Measurements from ENCODE around the gene HES5.

HES5 gene

DNA sequence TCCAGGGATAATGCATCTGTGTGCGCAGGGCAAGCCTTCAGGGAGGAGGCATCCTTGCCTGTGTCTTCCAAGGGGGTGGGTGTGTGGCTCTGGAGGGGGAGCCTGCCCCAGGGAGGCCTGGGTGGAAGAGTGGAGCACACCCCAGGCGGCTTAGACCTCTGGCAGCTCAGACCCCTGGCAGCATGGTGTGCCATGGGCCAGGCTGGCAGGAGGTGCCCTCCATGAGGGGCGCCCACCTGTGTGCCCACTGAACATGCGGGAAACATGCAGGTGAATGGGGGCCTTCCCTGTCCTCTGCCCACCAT is 2.6 kb downstream of the HES5 start:
- no peak for DNase-seq (ENCODE audit: low read depth, low spot score)
- ChIA-PET POLR2A (interaction anchor here (0.6 kb wide), 1 partner anchor 112 kb away, joined by 3 read pairs; no protein-coding TSS in a partner anchor), CTCF (interaction anchor here (4.6 kb wide), 1 partner anchor 20 kb away, joined by 24 read pairs; no protein-coding TSS in a partner anchor)
- H3K4me3 ChIP-seq (ENCODE audit: low read depth, low read length): no peak overlapping the region
- TF ChIP-seq, protein P1, sequence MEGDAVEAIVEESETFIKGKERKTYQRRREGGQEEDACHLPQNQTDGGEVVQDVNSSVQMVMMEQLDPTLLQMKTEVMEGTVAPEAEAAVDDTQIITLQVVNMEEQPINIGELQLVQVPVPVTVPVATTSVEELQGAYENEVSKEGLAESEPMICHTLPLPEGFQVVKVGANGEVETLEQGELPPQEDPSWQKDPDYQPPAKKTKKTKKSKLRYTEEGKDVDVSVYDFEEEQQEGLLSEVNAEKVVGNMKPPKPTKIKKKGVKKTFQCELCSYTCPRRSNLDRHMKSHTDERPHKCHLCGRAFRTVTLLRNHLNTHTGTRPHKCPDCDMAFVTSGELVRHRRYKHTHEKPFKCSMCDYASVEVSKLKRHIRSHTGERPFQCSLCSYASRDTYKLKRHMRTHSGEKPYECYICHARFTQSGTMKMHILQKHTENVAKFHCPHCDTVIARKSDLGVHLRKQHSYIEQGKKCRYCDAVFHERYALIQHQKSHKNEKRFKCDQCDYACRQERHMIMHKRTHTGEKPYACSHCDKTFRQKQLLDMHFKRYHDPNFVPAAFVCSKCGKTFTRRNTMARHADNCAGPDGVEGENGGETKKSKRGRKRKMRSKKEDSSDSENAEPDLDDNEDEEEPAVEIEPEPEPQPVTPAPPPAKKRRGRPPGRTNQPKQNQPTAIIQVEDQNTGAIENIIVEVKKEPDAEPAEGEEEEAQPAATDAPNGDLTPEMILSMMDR (IDR thresholded peaks at IDR 0.05; ENCODE audit: insufficient read depth, low read length, missing control alignments): no peak

GRCh38 chr1:2526824-2527555 is 3.1 kb downstream of the HES5 start:
- ChIA-PET CTCF (interaction anchor here (1.0 to 4.6 kb wide), 4 partner anchors 8 to 83 kb away, joined by 3 to 24 read pairs (median 11); no protein-coding TSS in a partner anchor), POLR2A (interaction anchor here (0.6 to 1.6 kb wide), 5 partner anchors 8 to 112 kb away, joined by 3 to 8 read pairs (median 4); no protein-coding TSS in a partner anchor)
- no peak for DNase-seq (ENCODE audit: low read depth, low spot score)
- TF ChIP-seq, protein P1 (IDR thresholded peaks at IDR 0.05; ENCODE audit: insufficient read depth, low read length, missing control alignments): no peak
- H3K4me3 ChIP-seq (ENCODE audit: low read depth, low read length): peak overlapping the region; percentile 42

- CTCF ChIA-PET: interaction anchor here (1.0 to 4.6 kb wide), 4 partner anchors 8 to 82 kb away, joined by 3 to 24 read pairs (median 11); no protein-coding TSS in a partner anchor
- POLR2A ChIA-PET: interaction anchor here (0.6 to 1.6 kb wide), 7 partner anchors 9 to 113 kb away, joined by 3 to 8 read pairs (median 4); partner anchors contain the start of gene PEX10
- peak; percentile 59 for DNase-seq (ENCODE audit: low read depth, low spot score)
- TF ChIP-seq, protein P1 (IDR thresholded peaks at IDR 0.05; ENCODE audit: insufficient read depth, low read length, missing control alignments): peak; percentile 28
- peak within 1 kb of the TSS; percentile 91 for H3K4me3 ChIP-seq (ENCODE audit: low read depth, low read length)
Observed at GRCh38 chr1:2525920-2526823, 3.9 kb downstream of the HES5 start, which contains the start of gene PANK4. Gene PANK4 (minus strand): TSS chr1:2526596. CDS start chr1:2526587, 9 bp downstream.

GRCh38 chr1:2525572-2525919 is 4.5 kb downstream of the HES5 start:
- H3K4me3 ChIP-seq (ENCODE audit: low read depth, low read length): peak overlapping the region; percentile 91
- TF ChIP-seq, protein P1 (IDR thresholded peaks at IDR 0.05; ENCODE audit: insufficient read depth, low read length, missing control alignments): no peak
- DNase-seq (ENCODE audit: low read depth, low spot score): no peak
- CTCF ChIA-PET: interaction anchor here (3.7 to 4.6 kb wide), 2 partner anchors 9 to 22 kb away, joined by 17 to 24 read pairs; no protein-coding TSS in a partner anchor
- POLR2A ChIA-PET: interaction anchor here (0.7 to 1.4 kb wide), 5 partner anchors 10 to 113 kb away, joined by 3 to 8 read pairs (median 3); partner anchors contain the start of gene PEX10

DNA sequence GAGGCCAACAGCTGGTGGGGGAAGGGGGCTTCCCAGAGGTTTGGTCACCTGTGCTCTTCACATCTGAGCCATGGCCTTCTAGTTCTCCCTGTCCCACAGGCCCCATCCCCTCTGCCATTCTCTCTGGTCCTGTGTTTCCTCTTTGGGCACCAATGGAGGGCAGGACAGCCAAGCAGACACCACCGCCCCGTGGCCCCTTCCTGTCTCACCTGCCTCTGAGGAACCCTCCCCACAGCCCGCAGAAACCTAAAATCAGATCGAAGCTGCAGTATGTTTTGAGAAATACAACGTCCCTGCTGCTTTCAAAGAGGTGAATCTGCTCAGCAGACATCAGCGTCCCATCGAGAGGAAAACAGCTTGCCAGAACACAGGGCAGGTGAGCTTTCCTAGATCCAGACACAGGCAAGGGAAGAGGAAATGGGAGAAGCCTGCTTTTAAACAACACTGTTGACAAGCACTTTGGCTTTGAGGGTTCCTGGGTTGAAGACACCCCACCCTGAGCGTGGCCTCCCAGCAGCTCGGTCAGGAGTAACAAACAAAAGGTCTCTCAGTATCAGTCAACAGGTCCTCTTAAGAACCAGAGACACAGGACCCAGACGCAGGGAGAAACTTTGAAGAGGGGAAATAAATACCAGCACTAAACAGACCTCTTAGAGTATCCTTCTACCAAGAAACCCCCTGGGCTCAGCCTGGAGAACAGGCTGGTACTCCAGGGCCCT is 6.0 kb downstream of the HES5 start:
- CTCF ChIA-PET: interaction anchor here (0.8 to 4.6 kb wide), 4 partner anchors 10 to 24 kb away, joined by 3 to 24 read pairs (median 10); no protein-coding TSS in a partner anchor
- POLR2A ChIA-PET: interaction anchor here (0.7 kb wide), 1 partner anchor 10 kb away, joined by 3 read pairs; no protein-coding TSS in a partner anchor
- DNase-seq (ENCODE audit: low read depth, low spot score): no peak
- TF ChIP-seq, protein P1 (IDR thresholded peaks at IDR 0.05; ENCODE audit: insufficient read depth, low read length, missing control alignments): no peak
- H3K4me3 ChIP-seq (ENCODE audit: low read depth, low read length): peak overlapping the region; percentile 91

All from AG04449 (cell line).